Left renal pelvis (tissue), 4 donors: ENCODE data around the gene MYOG. TPM values are rescaled to one million over a fixed set of nuclear protein-coding genes. Genes with fewer than 3 reads are reported as not detected.
A peak's percentile ranks its signal among the peaks of the same experiment; 100 is the strongest.

ENCODE experiments used
- DNase-seq, 4 donors: peaks; one replicate each; pipeline ENCODE4 v3.0.0-alpha.2; 2013; ENCODE audit warnings: low read depth in 4 of 4, low spot score in 3 of 4
- polyA plus RNA-seq, 4 donors: library from polyadenylated mRNA; unstranded; fragments of 120-200 nt; gene quantifications; one replicate each; pipeline ENCODE4 v1.2.1, GENCODE V29; 2013; ENCODE audit not compliant: insufficient read length in 4 of 4

Gene MYOG
- polyA plus RNA-seq, 4 donors, result 0.10 to 0.23 (median 0.15) TPM

DNA sequence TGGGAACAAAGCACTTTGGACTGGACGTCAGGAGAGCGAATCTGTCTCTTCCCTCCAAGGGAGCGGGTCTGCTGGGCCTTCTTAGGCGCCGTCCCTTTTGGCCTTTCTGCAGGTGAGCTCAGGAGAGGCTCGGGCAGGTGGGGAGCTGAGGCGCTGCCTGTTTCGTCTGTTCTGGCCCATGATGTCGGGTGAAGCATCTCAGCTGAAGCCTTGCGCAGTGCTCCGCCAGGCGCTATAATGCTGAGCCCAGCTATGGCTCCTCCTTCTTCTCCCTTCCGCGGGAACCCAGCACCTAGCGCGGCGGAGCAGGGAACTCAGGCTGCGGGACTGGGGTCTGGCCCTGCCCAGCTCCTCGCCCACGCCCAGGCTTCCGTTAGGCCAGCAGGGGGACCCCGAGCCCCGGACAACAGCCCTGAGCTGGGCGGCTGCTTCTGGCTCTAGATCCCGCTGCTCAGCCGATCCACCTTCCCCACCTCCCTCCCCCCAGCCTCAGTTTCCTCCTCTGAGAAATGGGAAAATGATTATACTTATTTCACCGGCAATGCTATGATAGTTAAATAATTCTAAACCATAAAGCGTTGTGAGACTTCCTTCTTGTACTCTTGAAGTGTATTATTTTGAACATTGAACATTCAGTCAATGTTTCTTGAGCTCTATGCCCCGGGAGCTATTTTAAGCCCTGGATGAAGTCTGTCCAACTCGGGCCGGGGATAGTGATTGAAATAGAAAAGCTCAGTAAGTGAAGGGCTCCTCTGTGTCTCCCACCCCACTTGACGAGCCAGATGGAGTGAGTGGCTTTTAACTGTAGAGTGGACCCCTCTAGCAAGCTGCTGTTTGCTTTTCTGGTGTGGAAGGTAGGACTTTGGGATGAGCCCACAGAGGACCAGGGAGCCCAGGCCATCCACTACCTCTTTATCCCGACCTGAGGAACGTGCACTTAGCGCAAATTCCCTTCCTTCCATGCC is 32.1 kb upstream of the MYOG start:
- DNase-seq, result peak in 1 of 4 donors; percentile 60

- DNase-seq, result no peak
Observed at GRCh38 chr1:203116091-203116820, 30.4 kb upstream of the MYOG start.

GRCh38 chr1:203114202-203114601 is 28.4 kb upstream of the MYOG start:
- no peak for DNase-seq

GRCh38 chr1:203113308-203113707 is 27.5 kb upstream of the MYOG start:
- DNase-seq, result no peak

- no peak for DNase-seq
Observed at GRCh38 chr1:203112475-203112874, 26.7 kb upstream of the MYOG start.

DNA sequence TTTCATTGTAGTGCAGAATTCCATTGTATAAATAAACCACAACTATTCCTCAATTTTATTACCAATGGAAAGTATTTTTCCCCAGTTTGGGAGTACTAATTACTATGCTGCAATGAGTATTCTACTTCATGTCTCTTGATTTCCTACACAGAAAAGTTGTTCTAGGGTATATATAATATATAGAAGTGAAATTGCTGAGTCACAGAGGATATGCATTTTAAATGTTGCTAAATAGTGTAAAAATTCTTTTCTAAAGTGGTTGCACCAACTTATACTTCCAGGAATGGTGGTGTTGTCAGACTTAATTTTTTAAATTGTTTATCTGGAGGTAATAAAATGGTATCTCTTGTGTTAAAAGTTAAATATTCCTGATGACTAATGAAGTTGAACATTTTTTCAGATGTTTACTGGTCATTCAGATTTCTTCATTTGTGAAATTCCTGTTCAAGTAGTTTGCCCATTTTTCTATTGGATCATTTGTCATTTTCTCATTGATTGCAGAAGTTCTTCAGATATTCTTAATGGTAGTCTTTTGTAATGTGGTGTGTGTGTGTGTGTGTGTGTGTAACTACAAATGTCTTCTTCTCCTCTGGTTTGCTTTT is 19.1 kb upstream of the MYOG start:
- DNase-seq, result no peak

DNA sequence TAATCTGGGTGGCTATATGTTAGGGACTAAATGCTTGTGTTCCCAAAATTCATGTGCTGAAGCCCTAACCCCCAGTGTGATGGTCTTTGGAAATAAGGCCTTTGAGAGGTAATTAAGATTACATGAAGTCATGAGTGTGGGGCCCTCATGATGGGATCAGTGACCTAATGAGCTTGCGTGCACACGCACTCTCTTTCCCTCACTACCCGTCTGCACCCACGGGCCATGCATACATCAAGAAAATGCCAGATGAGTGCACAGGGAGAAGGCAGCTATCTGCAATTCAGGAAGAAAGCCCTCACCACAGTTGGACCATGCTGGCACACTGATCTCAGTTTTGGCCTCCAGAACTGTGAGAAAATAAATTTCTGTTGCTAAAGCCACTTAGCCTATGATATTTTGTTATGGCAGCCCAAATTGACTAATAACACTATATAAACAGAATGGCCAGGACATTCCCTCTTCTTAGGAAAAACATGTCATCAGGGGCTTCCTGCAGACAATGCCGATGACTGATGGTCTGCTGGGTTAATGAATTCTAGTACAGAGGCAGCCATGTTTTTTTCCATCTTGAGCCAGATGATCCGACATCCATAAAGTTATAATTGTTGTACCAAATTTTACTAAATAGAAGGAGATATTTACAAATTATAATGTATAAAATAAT is 18.1 kb upstream of the MYOG start:
- no peak for DNase-seq

GRCh38 chr1:203103216-203103615 is 17.4 kb upstream of the MYOG start:
- DNase-seq, result no peak

GRCh38 chr1:203101813-203102634 is 16.2 kb upstream of the MYOG start:
- DNase-seq, result no peak

DNA sequence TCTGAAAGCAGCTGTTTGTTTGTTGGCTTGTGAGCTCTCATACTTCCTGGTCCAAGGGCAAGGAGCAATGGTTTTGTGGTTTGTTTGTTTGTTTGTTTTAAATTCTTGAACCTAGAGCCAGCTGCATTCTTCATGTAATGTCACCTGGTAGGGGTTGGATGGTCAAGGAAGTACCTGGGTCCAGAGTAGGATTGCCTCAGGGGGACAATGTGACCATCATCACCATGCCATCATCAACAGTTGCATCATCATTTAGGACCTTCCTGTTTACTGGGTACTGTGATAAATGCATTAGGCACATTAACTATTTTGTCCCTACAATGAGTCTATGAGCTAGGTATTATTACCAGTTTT is 14.7 kb upstream of the MYOG start:
- DNase-seq, result no peak

DNA sequence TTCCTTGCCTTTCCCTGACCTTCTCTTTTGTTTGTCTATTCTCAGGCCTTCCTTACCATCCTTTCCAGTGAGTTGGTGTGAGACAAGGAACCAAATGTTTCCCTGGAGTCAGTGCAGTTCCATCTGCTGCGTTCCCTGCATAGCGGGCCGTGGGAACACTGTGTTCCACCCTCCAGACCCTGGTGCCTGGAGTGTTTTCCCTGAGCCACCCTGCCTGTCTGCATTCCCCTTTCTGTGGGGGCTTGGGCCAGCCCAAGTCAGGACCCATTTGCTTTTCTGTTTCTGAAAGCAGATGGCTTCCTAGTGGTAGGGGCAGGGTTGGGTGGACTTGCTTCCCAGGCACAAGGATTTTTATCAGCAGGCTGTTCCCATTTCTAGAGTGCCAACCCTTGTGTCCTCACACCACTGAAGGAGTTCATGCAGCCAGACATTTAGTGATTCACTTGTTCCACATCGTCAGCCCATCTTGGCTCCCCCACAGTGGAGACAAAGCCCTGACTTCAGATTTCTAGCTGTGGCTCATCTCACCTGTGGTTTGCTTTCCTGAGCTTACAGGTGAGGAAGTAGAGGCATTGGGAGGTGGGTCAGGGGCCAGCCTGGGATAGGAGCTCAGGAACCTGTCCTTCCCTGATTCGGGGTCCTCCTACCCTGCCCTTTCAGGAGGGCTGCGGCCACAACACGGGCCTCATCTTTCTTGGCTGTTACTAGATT is 14.1 kb upstream of the MYOG start:
- DNase-seq, result no peak

DNA sequence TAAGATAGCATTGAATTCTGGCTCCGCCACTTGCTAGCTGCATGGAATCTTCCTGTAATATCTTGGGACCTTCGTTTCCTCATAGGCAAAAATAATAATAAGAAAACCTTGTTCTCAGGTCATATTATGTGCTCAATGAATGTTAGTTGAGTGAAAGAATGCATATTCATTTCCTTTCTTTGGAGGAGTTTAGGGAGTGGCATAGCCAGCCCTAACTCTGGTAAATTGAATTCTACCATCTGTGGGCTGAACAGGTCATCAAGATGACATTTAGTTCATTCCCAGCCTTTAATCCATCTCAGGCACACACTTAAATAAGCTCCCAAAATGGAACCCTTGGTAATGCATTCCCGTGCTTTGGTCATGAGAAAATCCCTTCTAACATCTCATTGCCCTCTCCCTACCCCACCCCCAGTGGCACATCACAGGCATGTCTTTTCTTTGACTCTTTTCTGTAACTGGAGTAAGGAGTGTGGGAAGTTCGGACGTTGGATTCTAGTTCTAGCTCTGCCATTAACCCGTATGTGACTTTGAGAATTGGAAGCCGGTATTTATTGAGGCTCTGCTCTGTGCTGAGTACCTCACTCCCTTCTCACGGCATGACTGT is 13.2 kb upstream of the MYOG start:
- no peak for DNase-seq

DNA sequence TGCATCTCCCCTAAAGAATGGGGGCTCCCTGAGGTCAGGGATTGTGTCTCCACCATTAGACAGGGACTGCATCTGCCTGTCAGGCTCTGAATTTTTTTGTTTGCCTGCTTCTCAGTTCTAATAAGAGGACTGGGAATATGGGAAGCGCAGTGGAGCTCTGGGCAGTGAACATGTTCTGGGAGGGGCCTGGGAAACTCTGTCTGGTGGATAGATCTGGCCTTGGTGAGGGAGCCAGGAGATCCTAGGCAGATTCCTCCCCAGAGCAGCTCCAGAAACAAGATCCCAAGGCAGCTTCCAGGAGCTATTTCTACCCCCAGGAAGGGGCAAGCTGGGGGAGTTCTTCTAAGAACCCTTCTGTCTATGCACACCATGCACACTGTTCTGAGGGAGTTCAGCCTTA is 12.6 kb upstream of the MYOG start:
- no peak for DNase-seq

DNA sequence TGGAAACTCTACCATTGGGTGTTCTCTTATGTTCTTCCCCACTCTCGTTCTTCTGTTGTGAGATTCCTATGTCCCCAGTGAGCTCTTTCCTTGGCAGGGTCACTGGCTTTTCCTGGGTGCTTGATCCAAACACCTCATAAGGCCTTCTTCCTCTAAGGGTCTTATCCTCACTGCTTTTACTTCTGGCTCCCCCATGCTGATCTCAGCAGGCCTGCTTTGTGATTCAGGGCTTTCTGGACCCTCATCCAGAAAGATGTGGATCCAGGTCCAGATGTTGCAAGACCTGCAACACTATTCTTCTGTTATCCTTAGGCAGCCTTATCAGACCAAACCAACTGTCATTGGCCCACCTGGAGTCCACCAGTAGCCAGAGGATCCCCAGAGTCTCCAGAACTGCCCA is 11.2 kb upstream of the MYOG start:
- DNase-seq, result no peak

DNA sequence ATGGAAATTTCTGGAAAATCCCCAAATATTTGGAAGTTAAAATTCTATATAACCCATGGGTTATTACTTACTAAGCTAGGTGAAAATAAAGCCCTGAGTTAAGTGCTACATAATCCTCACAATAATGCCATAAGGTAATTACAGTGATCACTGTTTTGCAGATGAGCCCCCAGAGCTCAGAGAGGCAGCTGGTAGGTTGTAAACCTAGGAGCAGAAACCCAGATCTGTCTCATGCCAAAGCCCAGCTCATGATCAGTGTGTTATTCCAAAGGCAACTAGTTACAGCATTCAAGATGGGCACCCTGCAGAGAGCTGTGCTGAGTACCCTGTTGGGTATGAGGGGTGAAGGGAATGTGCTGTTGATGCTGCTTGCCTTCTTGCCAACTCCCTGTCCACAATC is 10.8 kb upstream of the MYOG start:
- DNase-seq, result no peak

GRCh38 chr1:203095061-203095690 is 9.4 kb upstream of the MYOG start:
- no peak for DNase-seq

DNA sequence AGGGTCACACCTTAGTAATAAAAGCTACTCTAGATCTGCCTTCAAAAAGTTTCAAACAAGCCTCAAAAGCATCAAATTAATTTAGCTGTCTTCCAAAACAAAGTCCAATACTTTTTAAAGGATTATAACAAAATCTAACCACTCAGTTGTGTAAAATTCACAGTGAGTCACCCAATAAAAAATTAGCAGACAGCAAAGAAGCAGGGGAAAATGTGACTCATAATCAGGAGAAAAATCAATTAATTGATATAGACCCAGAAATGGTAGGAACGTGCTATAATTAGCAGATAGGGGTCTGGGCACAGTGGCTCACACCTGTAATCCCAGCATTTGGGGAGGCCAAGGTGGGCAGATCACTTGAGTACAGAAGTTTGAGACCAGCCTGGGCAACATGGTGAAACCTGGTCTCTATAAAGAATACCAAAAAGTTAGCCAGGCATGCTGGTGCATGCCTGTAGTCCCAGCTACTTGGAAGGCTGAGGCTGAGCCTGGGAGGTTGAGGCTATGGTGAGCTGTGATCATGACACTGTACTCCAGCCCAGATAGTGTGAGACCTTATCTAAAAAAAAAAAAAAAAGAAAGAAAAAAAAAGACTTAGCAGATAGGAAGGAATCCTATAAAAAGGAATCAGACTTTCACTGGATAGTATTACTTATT is 8.1 kb upstream of the MYOG start:
- no peak for DNase-seq

DNA sequence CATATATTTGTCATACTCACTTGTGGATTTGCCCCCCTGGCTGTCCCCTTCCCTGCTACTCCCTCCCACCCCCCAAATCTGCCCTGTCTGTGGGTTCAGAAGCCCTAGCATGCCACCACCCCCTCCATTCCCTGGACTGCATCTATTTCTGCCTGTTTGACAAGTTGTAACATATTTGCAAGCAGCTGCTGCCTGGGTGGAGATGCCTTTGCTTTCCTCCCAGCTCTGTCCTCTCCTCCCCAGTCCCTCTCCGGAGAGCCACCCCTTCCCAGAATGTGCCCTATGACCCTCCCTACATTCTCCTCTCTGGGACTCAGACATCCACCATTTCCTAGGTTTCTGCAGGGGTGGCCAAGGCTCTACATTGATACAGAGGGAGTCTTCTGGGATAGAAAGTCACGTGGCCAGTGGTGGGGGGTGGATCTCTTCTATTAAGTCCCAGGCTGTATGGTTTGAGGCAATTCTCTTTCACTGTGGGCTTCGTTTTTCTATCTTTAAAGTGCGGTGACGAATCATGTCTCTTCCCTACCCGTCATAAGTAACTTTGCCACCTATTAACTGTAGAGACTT is 6.0 kb upstream of the MYOG start:
- no peak for DNase-seq
